Measurements from ENCODE around the gene KIZ.

GRCh38 chr20:21208999-21209398 is 83.1 kb downstream of the KIZ start:
- TF ChIP-seq, protein P1, sequence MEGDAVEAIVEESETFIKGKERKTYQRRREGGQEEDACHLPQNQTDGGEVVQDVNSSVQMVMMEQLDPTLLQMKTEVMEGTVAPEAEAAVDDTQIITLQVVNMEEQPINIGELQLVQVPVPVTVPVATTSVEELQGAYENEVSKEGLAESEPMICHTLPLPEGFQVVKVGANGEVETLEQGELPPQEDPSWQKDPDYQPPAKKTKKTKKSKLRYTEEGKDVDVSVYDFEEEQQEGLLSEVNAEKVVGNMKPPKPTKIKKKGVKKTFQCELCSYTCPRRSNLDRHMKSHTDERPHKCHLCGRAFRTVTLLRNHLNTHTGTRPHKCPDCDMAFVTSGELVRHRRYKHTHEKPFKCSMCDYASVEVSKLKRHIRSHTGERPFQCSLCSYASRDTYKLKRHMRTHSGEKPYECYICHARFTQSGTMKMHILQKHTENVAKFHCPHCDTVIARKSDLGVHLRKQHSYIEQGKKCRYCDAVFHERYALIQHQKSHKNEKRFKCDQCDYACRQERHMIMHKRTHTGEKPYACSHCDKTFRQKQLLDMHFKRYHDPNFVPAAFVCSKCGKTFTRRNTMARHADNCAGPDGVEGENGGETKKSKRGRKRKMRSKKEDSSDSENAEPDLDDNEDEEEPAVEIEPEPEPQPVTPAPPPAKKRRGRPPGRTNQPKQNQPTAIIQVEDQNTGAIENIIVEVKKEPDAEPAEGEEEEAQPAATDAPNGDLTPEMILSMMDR (IDR thresholded peaks at IDR 0.05), result no peak
- TF ChIP-seq POLR2A (IDR thresholded peaks at IDR 0.05), result no peak
